Upper lobe of left lung (tissue), 6 donors: ENCODE results near the gene UTP15. TPM values are rescaled to one million over a fixed set of nuclear protein-coding genes. Genes with fewer than 3 reads are reported as not detected.

Experiments
- ATAC-seq, 2 donors: fragments of 200-7000 bp; cut with Tn5 transposase; one replicate each; pipeline ENCODE4 v1.9.1; 2022; ENCODE audit warnings: mild to moderate bottlenecking in 2 of 2, moderate library complexity in 2 of 2; ENCODE audit not compliant: low FRiP score in 2 of 2
- DNase-seq, 2 donors: peaks; one replicate each; pipeline ENCODE4 v3.0.0-alpha.2; 2019 to 2020
- H3K27ac ChIP-seq, 4 donors: fragments of 200-600 bp; sonication (generic); one replicate each; pipeline ENCODE4 v1.5.1; 2016 to 2019
- H3K27me3 ChIP-seq, 4 donors: fragments of 200-600 bp; sonication (generic); one replicate each; pipeline ENCODE4 v1.5.1; 2017 to 2019
- H3K36me3 ChIP-seq, 4 donors: fragments of 200-600 bp; sonication (generic); one replicate each; pipeline ENCODE4 v1.5.1; 2016 to 2019
- H3K4me1 ChIP-seq, 4 donors: fragments of 200-600 bp; sonication (generic); one replicate each; pipeline ENCODE4 v1.5.1; 2018 to 2019
- H3K4me3 ChIP-seq, 4 donors: fragments of 200-600 bp; sonication (generic); one replicate each; pipeline ENCODE4 v1.5.1; 2017 to 2019; ENCODE audit warnings: mild to moderate bottlenecking in 2 of 4, moderate library complexity in 1 of 4
- H3K9me3 ChIP-seq, 4 donors: fragments of 200-600 bp; sonication (generic); one replicate each; pipeline ENCODE4 v1.5.1; 2018 to 2019
- EP300 ChIP-seq, 4 donors: sonication (generic); formaldehyde crosslinking; IDR thresholded peaks; one replicate each; pipeline ENCODE4 v1.5.1; 2017; ENCODE audit warnings: antibody characterized with exemption in 4 of 4, control low read depth in 2 of 4
- POLR2A ChIP-seq, 4 donors: fragments of 450-650 bp; IDR thresholded peaks; one replicate each; pipeline ENCODE4 v1.5.1; 2016 to 2017; ENCODE audit warnings: antibody characterized with exemption in 4 of 4, mild to moderate bottlenecking in 2 of 4
- POLR2AphosphoS5 ChIP-seq, 2 donors: sonication (generic); formaldehyde crosslinking; IDR thresholded peaks; one replicate each; pipeline ENCODE4 v1.5.1; 2017; ENCODE audit warnings: antibody characterized with exemption in 2 of 2
- WGBS, 2 donors: methylation state at CpG; one replicate each; pipeline ENCODE4 v1.1.5; 2017 to 2018; 5-methylcytosine and 5-hydroxymethylcytosine counted together
- total RNA-seq, 6 donors: library from RNA; depleted of rRNA in 4 of 6; stranded (reverse); fragments of >200 nt in 4 of 6; gene quantifications; one replicate each; pipeline versions ENCODE4 v1.1.0 to v1.2.1, GENCODE V29; 2016 to 2021
- TF ChIP-seq, protein P1 (sequence below), 6 experiments: fragments of 450-650 bp in 4 of 6; fragments of 200-600 bp in 2 of 6; sonication (generic) in 2 of 6; IDR thresholded peaks; one replicate each; pipeline ENCODE4 v1.5.1; 2016 to 2019; ENCODE audit warnings: antibody characterized with exemption in 6 of 6
- donor health status: DM: no; HTN: no; CAD: no; lungs with moderate emphysema.
- donor health status: DM: no; HTN: yes; CAD: no; lungs with severe emphysema.

Gene UTP15
- total RNA-seq, 6 donors from 2014 or later: 8.8 to 28.6 (median 16.5) TPM

- no peak for DNase-seq
- ATAC-seq: no peak
- H3K4me3 ChIP-seq: no peak overlapping the region
- H3K36me3 ChIP-seq: no peaks in the 10 kb centered on the region
- no peaks in the 10 kb centered on the region for H3K27me3 ChIP-seq
- no peak for TF ChIP-seq EP300 (IDR thresholded peaks at IDR 0.05)
- no peak for TF ChIP-seq POLR2AphosphoS5 (IDR thresholded peaks at IDR 0.05)
- TF ChIP-seq, protein P1, sequence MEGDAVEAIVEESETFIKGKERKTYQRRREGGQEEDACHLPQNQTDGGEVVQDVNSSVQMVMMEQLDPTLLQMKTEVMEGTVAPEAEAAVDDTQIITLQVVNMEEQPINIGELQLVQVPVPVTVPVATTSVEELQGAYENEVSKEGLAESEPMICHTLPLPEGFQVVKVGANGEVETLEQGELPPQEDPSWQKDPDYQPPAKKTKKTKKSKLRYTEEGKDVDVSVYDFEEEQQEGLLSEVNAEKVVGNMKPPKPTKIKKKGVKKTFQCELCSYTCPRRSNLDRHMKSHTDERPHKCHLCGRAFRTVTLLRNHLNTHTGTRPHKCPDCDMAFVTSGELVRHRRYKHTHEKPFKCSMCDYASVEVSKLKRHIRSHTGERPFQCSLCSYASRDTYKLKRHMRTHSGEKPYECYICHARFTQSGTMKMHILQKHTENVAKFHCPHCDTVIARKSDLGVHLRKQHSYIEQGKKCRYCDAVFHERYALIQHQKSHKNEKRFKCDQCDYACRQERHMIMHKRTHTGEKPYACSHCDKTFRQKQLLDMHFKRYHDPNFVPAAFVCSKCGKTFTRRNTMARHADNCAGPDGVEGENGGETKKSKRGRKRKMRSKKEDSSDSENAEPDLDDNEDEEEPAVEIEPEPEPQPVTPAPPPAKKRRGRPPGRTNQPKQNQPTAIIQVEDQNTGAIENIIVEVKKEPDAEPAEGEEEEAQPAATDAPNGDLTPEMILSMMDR (IDR thresholded peaks at IDR 0.05): no peak
- no peak for TF ChIP-seq POLR2A (IDR thresholded peaks at IDR 0.05)
- H3K27ac ChIP-seq: no peak overlapping the region
- no peaks in the 10 kb centered on the region for H3K4me1 ChIP-seq
- H3K9me3 ChIP-seq: no peaks in the 10 kb centered on the region
Observed at GRCh38 chr5:73607228-73607627, 41.7 kb downstream of the UTP15 start.

GRCh38 chr5:73612799-73613198 is 47.3 kb downstream of the UTP15 start:
- Histone ChIP-seq H3K9me3 (no peaks in the 10 kb centered on the region), H3K4me3 (no peak overlapping the region), H3K36me3 (no peaks in the 10 kb centered on the region), H3K27me3 (no peaks in the 10 kb centered on the region), H3K4me1 (no peaks in the 10 kb centered on the region), H3K27ac (no peak overlapping the region)
- WGBS, 2 donors: 41 to 47% methylated on average over 3 of the region's 3 CpGs
- DNase-seq (no peak), ATAC-seq (no peak)
- TF ChIP-seq, protein P1 (IDR thresholded peaks at IDR 0.05): no peak
- TF ChIP-seq POLR2AphosphoS5 (IDR thresholded peaks at IDR 0.05) (no peak), POLR2A (IDR thresholded peaks at IDR 0.05) (no peak), EP300 (IDR thresholded peaks at IDR 0.05) (no peak)

DNA sequence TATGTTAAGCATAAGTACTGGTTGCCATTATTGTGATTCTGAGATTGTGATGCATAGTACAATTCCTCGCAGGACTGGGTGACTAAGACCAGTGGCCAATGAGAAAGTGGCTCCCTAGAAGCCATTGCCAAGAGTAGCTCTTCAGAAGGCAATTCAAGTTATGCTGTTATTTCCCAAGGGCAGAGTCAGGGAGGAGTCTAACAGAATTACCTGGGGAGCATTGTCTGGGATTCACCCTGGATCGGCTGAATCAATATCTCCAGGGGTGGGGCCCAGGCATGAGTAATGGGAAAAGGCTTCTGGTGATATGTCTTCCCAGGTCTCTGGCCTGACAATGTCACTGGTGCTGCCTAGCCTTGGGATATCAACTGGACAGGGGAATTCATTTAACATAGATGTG is 49.5 kb downstream of the UTP15 start:
- TF ChIP-seq EP300 (IDR thresholded peaks at IDR 0.05) (no peak), POLR2AphosphoS5 (IDR thresholded peaks at IDR 0.05) (no peak), POLR2A (IDR thresholded peaks at IDR 0.05) (no peak)
- TF ChIP-seq, protein P1 (IDR thresholded peaks at IDR 0.05): no peak
- whole genome bisulfite sequencing, 2 donors: 85 to 91% methylated on average over 2 of the region's 2 CpGs
- no peaks in the 10 kb centered on the region for H3K27me3 ChIP-seq
- H3K4me1 ChIP-seq: no peaks in the 10 kb centered on the region
- H3K4me3 ChIP-seq: no peak overlapping the region
- no peak for ATAC-seq
- no peak for DNase-seq
- H3K36me3 ChIP-seq: no peaks in the 10 kb centered on the region
- H3K9me3 ChIP-seq: no peaks in the 10 kb centered on the region
- H3K27ac ChIP-seq: no peak overlapping the region

- ATAC-seq (no peak), DNase-seq (no peak)
- Histone ChIP-seq H3K27ac (no peak overlapping the region), H3K27me3 (no peaks in the 10 kb centered on the region), H3K4me1 (no peaks in the 10 kb centered on the region), H3K36me3 (no peaks in the 10 kb centered on the region), H3K4me3 (no peak overlapping the region), H3K9me3 (no peaks in the 10 kb centered on the region)
- WGBS, 2 donors: 90 to 95% methylated on average over 4 of the region's 4 CpGs
- TF ChIP-seq POLR2AphosphoS5 (IDR thresholded peaks at IDR 0.05) (no peak), POLR2A (IDR thresholded peaks at IDR 0.05) (no peak), EP300 (IDR thresholded peaks at IDR 0.05) (no peak)
- TF ChIP-seq, protein P1 (IDR thresholded peaks at IDR 0.05): no peak
Observed at GRCh38 chr5:73615947-73616346, 50.4 kb downstream of the UTP15 start.

GRCh38 chr5:73617510-73618279 is 52.2 kb downstream of the UTP15 start:
- ATAC-seq (no peak), DNase-seq (no peak)
- 68 to 69% methylated on average over 9 of the region's 9 CpGs for WGBS, 2 donors
- Histone ChIP-seq H3K4me3 (no peak overlapping the region), H3K27ac (no peak overlapping the region), H3K27me3 (no peaks in the 10 kb centered on the region), H3K4me1 (no peaks in the 10 kb centered on the region), H3K9me3 (no peaks in the 10 kb centered on the region), H3K36me3 (no peaks in the 10 kb centered on the region)
- no peak for TF ChIP-seq POLR2AphosphoS5 (IDR thresholded peaks at IDR 0.05)
- TF ChIP-seq, protein P1 (IDR thresholded peaks at IDR 0.05): no peak
- no peak for TF ChIP-seq EP300 (IDR thresholded peaks at IDR 0.05)
- TF ChIP-seq POLR2A (IDR thresholded peaks at IDR 0.05): no peak
